GM12891 (cell line): ENCODE results near the gene CTNNA3.
A peak's percentile ranks its signal among the peaks of the same experiment; 100 is the strongest.

Experiments
- DNase-seq: peaks from one replicate; pipeline ENCODE4 v3.0.0; 2011; ENCODE audit warnings: low spot score; ENCODE audit not compliant: insufficient read length
- FAIRE-seq: peaks from 2 replicates; lab custom pipeline; 2011; peaks lifted over from hg19 to GRCh38; lab: Jason Lieb, UNC
- PAX5 ChIP-seq: IDR thresholded peaks from 2 replicates; pipeline ENCODE4 v1.6.1; 2011; ENCODE audit warnings: low read length, moderate library complexity, mild to moderate bottlenecking; ENCODE audit not compliant: insufficient read depth, severe bottlenecking
- POLR2A ChIP-seq: IDR thresholded peaks from 2 replicates; pipeline ENCODE4 v1.6.1; 2011; ENCODE audit warnings: low read depth, low read length, control low read depth
- POLR2AphosphoS5 ChIP-seq: IDR thresholded peaks from 2 replicates; pipeline ENCODE4 v1.6.1; 2011; ENCODE audit warnings: low read depth, low read length, control low read depth
- POU2F2 ChIP-seq: IDR thresholded peaks from 2 replicates; pipeline ENCODE4 v1.6.1; 2011; ENCODE audit warnings: low read depth, mild to moderate bottlenecking, control low read depth, low read length, moderate library complexity
- SPI1 ChIP-seq: IDR thresholded peaks from 2 replicates; pipeline ENCODE4 v1.6.1; 2011; ENCODE audit warnings: low read depth, low read length, control low read depth
- TAF1 ChIP-seq: IDR thresholded peaks from 2 replicates; pipeline ENCODE4 v1.6.1; 2011; ENCODE audit warnings: low read depth, low read length, control low read depth

CTNNA3 gene

DNA sequence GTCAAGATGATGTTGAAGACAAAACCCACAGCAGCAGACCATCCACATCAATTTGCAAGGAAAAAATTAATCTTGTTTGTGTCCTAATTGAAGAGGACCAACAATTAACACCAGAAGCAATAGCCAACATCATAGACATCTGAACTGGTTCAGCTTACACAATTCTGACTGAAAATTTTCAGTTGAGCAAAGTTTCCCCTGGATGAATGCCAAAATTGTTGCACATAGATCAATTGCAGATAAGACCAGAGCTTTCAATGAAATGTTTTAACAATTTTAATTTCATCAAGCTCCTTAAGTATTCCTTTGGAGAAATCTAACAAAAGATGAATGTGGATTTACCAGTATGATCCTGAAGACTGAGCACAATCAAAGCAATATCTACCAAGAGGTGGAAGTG is 168.6 kb downstream of the CTNNA3 start:
- no peak for FAIRE-seq
- DNase-seq = no peak
- TF ChIP-seq POU2F2 (no peak), POLR2A (no peak), PAX5 (no peak), SPI1 (no peak), TAF1 (no peak), POLR2AphosphoS5 (no peak)

GRCh38 chr10:67521546-67521945 is 174.4 kb downstream of the CTNNA3 start:
- no peak for FAIRE-seq
- no peak for TF ChIP-seq SPI1
- TF ChIP-seq PAX5 = no peak
- no peak for TF ChIP-seq POLR2AphosphoS5
- no peak for TF ChIP-seq POU2F2
- no peak for TF ChIP-seq POLR2A
- no peak for TF ChIP-seq TAF1
- DNase-seq = no peak

DNA sequence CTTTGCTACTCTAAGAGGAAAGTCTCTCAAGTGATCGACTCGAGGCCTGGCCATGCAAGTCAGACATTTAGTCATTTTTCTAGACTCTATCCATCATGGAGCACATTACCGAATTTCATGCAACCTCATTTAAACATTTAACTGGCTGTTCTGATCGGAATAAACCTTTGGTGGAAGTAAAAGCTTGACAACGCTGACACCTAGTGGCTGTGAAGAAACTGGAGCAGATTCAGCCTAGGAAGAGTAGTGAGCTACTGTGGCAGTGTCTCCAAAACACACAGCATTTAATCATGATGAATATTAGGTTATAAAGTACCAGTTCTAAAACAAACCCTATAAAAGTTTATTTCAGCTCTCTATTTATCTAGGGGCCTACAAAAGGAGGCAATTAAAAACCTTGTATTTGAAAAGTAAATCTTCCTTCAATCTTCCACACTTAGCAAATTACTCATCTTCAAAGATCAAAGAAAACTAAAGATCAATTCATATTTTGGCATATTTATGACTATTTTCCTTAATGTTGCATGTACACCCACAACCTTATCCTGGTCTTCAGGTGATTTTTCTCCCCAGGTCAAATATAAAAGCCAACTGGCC is 175.0 kb downstream of the CTNNA3 start:
- no peak for TF ChIP-seq TAF1
- no peak for TF ChIP-seq SPI1
- peak; percentile 11 for DNase-seq
- peak; percentile 38 for FAIRE-seq

DNA sequence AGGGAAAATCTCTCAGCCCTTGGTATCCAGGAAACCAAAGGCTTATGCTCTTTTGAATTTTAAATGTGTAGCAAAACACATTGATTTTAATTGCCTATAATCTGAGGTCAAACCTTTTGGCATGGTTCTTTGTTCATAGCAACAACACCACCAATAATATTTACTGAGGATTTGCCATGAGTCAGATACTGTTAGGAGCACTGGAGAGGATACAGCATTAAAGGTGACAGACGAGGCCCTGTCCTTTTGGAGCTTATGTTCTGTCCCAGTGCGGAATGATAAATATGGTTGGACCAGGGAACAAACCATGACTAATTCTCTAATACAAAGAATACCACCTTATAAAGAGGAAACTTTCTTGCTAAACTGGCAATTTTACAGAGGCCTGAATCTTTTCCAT is 176.6 kb downstream of the CTNNA3 start:
- TF ChIP-seq POLR2AphosphoS5 (no peak), SPI1 (no peak), TAF1 (no peak), PAX5 (no peak), POU2F2 (no peak), POLR2A (no peak)
- no peak for FAIRE-seq

GRCh38 chr10:67518756-67519155 is 177.2 kb downstream of the CTNNA3 start:
- TF ChIP-seq POU2F2 = no peak
- TF ChIP-seq TAF1 = no peak
- TF ChIP-seq PAX5 = no peak
- TF ChIP-seq POLR2AphosphoS5 = no peak
- no peak for TF ChIP-seq POLR2A
- no peak for TF ChIP-seq SPI1
- DNase-seq = no peak
- no peak for FAIRE-seq

More for the DNA sequence above, 176.6 kb downstream of the CTNNA3 start:
- DNase-seq = no peak

DNA sequence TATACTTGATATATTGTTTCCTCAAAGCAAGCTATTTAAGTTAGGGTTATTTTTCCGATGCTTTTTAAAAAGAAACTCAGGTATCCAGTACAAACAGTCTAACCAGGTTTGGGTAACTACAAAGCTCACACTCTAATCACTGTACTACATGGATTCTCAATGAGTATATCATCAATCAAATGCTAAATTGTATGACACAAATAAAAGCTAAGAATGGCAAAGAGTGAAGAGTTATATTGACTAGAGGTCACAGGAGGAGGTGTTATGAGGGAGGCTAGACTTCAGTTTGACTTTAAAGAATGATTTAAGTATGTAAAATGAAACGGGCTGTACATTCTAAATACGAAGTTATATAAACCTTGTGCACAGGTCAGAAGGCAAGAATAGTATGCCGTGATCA is 178.0 kb downstream of the CTNNA3 start:
- no peak for DNase-seq
- FAIRE-seq = no peak
- TF ChIP-seq SPI1 (no peak), TAF1 (no peak), POLR2AphosphoS5 (no peak), PAX5 (no peak), POLR2A (no peak), POU2F2 (no peak)

- DNase-seq (no peak), FAIRE-seq (no peak)
- TF ChIP-seq POLR2A = no peak
- no peak for TF ChIP-seq PAX5
- TF ChIP-seq POU2F2 = no peak
- no peak for TF ChIP-seq POLR2AphosphoS5
- TF ChIP-seq TAF1 = no peak
- TF ChIP-seq SPI1 = no peak
Observed at GRCh38 chr10:67506757-67507091, 189.3 kb downstream of the CTNNA3 start.

DNA sequence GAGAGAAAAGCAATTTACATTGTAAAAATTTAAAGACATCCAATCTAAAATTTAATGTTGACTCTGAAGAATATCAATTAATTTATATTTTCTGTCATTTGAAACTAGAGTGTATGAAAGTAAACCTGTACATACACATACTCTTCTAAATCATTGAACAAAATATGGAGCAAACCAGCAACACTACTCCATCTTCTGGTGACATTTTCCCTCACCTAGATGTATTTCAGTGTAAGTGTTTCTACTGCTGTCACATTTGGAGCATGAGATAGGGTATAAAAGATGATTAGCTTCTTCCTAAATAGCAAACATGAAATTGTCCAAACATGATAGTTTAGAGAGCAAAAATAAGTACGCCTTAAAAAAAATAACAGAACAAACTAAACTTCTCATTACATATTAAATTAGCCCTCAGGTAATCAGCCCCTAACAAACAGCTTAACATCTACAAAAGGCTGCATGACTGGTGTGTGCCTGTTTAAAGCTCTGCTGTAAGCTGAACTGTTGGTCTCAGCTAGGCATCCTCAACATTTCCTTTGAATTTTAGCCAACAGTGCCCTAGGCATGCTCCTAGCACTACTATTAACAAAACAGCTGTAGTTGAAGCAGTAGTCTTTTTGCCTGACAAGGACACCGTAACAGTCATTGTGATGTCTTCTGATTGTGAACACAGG is 189.8 kb downstream of the CTNNA3 start:
- FAIRE-seq (no peak), DNase-seq (no peak)
- no peak for TF ChIP-seq POLR2AphosphoS5
- no peak for TF ChIP-seq SPI1
- TF ChIP-seq POLR2A = no peak
- no peak for TF ChIP-seq POU2F2
- TF ChIP-seq PAX5 = no peak
- no peak for TF ChIP-seq TAF1

- FAIRE-seq = no peak
- DNase-seq = no peak
- TF ChIP-seq POLR2AphosphoS5 (no peak), POLR2A (no peak), PAX5 (no peak), TAF1 (no peak), SPI1 (no peak), POU2F2 (no peak)
Observed at GRCh38 chr10:67492317-67493019, 203.5 kb downstream of the CTNNA3 start.
